Endothelial cell of hepatic sinusoid (primary cell): ENCODE data around the gene ISCU.

Experiments used
- in situ Hi-C: cut with HindIII; loops from 2 replicates; pipeline ENCODE4 v1.10.0; 2017; ENCODE audit warnings: low sequenced_read_pairs

The ISCU gene

DNA sequence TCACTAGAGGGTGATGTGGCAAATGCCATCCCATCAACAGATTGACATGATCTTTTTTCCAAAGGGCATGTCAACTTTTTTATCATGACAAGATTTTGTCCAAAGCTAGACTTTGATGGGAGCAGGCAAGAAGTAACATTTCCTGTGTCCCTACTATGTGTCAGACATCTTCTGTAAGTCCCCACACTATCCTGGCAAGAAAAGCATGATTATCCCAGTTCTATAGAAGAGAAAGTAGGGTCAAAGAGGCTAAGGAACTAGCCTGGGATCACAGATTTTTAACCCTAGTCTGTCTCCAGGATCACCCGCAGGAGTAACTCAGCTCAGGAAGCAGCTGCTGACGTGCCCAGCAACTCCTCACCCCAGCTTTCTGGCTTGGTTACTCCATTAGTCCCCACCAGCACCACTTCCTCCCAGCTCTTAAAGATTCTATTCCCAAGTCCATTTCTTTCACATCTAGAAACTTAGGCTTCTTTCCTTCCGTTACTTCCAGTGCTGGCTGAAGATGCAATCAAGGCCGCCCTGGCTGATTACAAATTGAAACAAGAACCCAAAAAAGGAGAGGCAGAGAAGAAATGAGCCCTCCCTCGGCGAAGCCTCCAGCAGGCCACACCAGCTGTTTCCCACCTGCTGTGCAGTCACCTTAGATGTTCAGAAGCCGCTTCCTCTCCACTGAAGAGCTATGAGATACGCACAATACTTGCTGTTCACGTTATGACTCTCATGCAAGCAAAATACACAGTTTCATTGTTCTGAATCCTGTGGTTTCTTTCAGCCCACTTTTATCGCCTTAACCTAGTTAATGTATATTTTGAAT lies 6.2 kb downstream of the ISCU start:
- in situ Hi-C loops, result loop anchor here (25.0 kb wide), 1 partner anchor 544 kb away; the partner anchor contains the start of gene ACACB

DNA sequence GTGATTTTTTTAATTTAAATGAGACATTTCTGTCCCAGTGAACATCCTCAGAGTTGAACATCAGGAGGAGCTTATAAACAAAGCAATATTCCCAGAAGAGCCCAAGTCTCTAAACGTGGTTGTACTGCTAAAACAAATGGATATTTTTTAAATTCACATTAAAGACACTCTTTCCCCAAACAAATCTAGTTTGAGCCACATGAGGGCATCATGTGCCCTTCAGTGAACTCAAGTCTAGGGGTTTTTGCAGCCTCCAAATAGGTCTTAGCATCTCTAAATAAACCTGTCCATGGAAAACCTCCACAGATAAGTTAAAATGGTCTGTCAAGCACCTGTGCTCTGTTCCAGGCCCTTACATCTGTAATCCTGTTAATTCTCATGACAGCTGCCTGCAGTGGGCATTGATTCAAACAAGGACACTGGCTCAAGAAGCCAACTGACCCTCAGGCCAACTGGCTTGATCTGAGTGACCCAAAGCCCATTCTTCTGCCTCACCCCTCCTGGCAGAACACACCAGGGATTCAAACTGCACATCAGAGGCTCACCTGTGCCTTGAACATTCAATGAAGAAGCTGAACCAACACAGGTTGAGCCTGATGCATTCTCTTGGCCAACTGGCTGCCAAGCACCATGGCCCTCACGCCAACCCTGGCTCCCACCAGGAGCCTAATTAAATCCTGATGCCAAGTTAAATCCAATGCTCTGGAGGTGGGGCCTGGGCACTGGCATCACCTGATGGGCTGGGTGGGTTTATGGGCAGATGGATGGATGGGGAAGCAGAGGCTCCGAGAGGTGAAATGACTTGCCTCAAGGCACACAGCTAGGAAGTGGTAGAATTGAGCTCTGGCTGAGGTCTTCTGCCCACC lies 8.6 kb downstream of the ISCU start:
- in situ Hi-C loops, result loop anchor here (25.0 kb wide), 1 partner anchor 541 kb away; the partner anchor contains the start of gene ACACB

DNA sequence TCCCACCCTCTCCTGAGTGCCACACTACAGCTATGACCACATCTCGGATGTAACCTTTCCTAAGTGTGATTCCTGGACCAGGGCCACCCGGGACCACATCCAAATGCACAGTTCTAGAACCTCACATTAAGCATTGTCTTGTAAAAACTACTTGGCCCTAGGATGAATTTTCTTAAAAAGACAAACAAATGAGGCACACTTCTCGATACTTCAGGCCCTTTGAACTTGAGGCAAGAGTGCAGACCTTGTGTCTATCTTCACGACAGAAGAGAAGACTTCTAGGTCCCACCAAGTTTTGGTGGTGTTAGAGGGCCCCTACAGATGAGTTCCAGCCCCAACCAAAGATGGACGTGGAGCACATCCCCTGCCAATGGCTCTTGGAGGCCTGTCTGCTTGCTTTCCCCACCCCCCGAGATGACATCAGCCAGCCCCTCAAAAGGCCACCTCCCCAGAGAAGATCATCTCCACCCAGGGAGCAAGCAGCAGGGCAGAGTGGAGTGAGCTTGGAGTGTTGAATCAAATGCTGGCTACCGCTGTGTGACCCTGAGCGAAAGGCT lies 9.3 kb downstream of the ISCU start:
- in situ Hi-C loops, result loop anchor here (25.0 kb wide), 1 partner anchor 541 kb away; the partner anchor contains the start of gene ACACB

DNA sequence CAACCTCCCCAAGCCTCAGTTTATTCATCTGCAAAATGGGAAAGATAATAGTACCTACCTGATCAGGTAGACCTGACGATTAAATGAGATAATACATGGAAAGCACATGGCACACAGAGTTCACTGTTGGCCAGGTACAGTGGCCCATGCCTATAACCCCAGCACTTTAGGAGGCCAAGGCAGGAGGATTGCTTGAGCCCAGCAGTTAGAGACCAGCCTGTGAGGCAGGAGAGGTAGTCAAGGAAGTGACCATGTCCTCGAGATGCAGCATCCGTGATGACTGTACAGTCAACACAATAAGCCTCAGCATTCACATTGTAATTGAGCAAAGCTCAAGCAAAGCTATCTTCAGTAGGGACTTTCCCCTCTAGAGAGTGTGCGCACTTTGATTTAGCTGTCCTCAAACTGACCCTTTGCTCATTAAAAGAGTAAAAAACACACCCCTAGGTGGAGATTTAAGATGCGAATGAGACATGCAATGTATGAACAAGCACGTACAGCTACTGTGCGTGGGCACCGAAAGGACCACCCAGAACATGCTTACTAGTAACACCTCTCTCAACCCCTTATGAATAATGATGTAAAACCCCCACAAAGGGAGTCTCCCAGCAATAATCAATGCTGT lies 9.9 kb downstream of the ISCU start:
- in situ Hi-C loops, result loop anchor here (25.0 kb wide), 1 partner anchor 540 kb away; the partner anchor contains the start of gene ACACB

DNA sequence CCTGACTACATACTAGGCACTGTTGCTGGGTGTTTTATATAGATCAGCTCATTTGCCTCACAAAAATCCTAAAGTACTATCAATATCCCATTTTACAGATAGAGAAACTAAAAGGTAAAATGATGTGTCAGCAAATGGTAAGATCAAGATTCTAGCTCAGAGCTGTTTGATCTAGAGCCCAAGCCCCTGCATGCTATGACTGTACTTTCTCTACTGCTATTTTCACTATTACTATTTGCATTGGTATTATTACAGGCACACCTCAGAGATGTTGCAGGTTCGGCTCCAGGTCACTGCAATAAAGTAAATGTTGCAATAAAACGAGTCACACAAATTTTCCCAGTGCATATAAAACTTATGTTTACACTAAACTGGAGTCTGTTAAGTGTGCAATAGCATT lies 10.9 kb downstream of the ISCU start:
- in situ Hi-C loops, result loop anchor here (25.0 kb wide), 1 partner anchor 539 kb away; the partner anchor contains the start of gene ACACB

DNA sequence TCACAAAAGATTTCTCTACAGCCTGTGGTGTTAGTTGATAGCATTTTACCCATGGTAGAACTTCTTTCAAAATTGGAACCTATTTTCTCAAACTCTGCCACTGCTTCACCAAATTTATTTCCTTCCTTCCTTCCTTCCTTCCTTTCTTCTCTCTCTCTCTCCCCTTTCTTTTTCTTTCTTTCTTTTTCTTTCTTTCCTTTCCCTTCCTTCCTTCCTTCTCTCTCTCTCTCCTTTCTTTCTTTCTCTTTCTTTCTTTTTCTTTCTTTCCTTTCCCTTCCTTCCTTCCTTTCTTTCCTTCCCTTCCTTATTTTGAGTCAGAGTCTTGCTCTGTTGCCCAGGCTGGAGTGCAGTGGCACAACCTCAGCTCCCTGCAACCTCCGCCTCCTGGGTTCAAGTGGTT lies 11.9 kb downstream of the ISCU start:
- in situ Hi-C loops, result loop anchor here (25.0 kb wide), 1 partner anchor 538 kb away; the partner anchor contains the start of gene ACACB

DNA sequence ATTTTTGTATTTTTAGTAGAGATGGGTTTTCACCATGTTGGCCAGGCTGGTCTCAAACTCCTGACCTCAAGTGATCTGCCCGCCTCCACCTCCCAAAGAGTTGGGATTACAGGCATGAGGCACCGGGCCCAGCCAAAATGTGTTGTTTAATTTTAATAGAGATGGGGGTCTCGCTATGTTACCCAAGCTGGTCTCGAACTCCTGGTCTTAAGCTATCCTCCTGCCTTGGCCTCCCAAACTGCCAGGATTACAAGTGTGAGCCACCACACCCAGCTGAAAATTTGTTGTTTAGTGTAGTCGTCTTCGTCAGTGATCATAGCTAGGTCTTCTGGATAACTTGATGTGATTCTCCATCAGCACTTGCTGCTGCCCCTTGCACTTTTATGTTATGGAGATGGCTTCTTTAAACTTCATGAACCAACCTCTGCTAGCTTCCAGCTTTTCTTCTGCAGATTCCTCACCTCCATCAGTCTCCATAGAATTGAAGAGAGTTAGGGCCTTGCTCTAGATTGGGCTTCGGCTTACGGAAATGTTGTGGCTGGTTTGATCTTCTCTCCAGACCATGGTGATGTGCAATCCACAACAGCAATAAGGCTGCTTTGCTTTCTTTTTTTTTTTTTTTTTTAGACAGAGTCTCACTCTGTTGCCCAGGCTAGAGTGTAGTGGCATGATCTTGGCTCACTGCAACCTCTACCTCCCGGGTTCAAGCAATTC lies 13.0 kb downstream of the ISCU start:
- in situ Hi-C loops, result no loop called here

DNA sequence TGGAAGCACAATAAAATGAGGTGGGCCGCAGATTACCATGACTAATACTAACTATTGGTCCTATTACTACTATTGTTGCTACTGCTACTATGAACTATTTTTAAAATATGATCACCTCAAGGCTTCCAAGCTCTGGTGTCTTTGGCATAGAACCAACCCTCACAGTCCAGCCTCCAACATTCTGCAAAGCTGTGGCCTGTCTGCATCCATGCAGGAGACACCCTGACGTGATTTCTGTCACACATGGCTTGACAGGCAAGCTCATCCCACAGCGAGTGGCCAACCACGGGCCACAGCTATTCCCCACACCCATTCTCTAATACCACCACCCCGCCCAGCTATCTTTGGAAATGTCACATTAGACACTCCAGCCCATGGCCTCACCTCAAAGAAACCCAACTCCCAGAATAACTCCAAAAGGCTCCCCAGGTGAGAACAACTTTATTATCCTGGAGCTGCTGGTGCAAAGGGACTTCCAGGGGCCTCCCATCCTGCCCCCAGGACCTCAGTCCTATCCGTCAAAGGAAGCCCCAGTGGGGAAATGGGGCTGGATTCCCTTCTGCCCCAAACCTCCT lies 14.4 kb downstream of the ISCU start:
- in situ Hi-C loops, result no loop called here

DNA sequence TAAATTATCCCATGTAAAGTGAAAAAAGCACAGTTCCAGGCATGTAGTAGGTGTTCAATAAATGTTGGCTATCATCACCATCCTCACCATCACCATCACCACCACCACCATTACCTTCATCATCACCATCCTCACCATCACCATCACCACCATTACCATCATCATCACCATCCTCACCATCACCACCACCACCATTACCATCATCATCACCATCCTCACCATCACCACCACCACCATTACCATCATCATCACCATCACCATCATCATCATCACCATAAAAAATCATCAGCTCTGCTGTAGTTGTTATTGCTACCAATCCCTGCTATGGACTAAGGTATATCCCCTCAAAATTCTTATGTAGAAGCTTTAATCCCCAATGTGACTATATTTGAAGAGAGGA lies 15.1 kb downstream of the ISCU start:
- in situ Hi-C loops, result no loop called here

DNA sequence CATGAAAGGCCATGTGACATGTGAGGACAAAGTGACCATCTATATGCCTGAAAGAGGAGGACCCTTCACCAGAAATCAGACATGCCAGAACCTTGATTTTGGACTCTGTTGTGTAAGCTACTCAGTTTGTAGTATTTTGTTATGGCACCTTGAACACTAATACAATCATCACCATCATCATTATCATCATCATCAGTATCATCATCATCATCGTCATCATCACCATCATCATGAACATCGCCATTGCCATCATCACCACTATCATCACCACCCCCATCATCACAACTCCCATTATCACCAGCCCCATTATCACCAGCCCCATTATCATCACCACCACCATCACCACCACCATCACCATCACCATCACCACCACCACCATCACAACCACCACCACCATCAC lies 15.9 kb downstream of the ISCU start:
- in situ Hi-C loops, result no loop called here

DNA sequence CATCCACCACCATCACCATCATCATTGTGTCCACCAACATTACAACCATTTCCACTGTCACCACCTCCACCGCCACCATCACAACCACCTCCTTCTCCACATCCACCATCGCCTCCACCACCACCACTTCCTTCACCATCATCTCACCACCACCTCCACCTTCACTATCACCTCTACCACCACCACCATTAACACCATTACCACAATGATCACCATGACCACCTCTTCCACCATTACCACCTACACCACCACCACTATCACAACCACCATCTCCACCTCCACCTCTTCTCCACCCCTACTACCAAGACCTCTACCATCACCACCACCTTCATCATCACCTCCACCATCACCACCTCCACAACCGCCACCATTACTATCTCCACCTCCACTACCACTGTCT lies 16.4 kb downstream of the ISCU start:
- in situ Hi-C loops, result no loop called here

DNA sequence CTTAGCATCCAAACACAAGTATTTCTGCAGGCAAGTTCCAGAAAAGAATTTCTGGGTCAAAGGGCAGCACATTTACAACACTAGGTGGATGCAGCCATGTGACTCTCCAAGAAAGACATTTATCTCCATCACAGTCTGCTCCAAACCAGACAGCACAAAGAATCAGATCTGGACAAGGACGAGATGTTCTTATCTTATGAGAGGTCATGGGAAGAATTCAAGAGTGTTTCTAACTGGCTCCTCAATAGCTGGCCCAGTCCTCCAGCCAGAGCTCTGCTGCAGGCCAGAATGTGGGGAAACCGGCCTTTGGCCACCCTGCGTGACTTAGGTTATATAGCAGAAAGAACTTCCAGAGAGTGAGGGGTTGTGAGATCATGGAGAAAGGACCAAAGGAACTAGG lies 18.1 kb downstream of the ISCU start:
- in situ Hi-C loops, result no loop called here

DNA sequence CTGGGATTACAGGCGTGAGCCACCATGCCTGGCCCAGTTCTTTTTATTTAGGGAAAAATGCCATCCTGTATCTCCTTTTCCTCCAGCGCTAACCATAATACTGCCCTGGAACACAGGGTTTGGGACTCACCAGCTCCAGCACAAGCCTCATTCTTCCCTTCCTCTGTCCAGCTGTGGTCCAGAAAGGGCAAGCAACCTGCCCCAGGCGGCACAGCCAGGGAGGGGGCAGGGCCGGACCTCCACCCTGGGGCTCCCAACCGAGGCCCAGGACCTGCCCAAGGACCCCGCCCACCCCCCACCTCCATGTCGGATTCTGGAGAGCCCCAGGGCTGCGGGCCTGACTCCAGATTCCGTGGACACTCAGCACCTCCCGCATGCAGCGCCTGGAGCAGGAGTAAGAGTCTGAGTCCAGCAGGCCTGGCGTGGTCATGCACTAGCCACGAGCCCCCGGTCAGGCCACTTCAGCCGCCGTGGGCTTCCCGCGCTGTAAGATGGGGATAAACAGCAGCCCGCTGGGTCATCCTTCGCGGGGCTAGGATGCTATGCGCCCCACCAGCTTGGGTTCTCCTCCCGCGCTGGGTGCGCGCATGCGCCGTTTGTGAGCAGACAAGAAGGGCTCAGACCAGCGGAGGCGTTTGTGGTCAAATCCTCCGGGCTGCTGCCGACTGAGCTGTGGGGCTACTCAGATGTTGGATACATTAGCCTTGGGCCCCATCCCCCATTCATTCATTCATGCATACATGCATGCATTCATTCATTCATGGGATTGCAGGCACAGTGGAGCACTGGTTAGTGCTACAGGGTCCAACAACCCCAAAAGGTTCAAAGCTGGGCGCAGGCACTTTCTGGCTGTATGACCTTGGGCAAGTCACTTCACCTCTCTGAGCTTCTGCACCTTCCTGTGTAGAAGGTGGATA lies 19.2 kb downstream of the ISCU start:
- in situ Hi-C loops, result no loop called here

DNA sequence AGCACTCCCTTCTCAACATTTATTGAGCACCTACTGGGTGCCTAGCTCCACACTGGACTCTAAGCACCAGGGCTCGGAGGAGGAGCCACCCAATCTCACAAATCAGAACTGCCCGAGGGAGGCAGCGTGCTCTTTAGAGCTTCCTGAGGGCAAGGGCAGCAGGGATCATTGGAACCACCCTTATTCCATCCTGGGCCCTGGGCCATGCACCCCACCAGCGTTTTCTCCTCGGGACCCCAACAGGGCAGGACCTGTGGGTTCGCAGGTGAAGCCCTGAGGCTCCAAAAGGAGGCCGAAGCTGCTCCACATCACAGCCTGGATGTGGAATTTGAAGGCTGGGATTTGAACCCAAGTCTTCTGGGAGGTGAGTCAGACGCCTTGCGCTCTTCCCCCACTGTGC lies 20.1 kb downstream of the ISCU start:
- in situ Hi-C loops, result no loop called here

DNA sequence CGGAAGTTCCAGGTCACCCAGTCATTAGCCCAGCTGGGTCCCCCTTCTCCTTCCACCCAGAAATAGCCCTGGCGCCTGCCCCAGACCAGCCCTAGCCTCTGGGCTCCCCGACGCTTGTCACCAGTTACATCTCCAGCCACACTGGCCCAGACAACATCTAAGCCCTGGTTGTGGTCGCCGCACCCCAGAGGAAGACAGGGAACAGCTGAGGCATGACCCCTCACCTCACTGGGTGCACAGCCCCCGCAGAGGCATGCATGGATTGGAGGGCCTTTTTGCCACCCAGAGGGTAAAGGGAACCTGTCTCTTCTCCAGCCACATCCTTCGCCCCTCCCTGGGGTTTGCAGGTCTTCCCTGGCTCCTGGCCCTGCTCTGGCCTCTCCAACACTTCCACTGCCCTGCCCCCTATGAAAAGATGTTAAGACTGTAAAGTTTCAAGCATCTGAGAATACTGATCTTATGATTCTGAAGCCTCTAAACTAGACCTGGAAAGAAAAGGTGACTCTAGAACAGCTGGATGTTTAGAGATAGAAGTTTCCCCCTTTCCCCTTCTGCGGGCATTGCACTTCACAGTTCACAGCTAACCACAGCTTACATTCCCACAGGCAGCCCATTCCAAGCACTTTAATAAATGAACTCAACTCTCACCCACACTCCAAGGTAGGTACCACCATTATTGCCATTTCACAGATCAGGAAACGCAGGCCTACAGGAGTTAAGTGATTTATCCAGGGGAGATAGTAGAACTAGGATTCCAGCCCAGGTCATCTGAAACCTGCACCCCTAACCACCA lies 20.8 kb downstream of the ISCU start:
- in situ Hi-C loops, result no loop called here

DNA sequence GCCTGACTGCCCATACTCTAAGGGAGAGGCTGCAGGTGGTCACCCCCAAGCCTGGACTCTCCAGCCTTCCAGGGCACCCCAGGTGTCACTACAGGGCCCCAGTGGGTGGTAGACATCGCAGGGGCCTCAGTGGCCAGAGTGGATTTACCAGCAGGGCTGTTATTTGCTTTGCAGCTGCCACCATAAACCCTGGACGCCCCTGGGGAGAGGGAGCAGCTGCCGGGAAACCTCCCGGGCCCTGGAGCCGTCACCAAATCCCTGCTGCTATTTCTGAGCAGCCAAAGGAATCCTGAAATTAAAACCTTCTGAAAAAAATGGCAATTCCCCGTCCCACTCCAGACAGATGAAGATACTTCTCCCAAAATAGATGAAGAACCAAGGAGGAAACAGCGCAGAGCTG lies 21.6 kb downstream of the ISCU start:
- in situ Hi-C loops, result no loop called here

DNA sequence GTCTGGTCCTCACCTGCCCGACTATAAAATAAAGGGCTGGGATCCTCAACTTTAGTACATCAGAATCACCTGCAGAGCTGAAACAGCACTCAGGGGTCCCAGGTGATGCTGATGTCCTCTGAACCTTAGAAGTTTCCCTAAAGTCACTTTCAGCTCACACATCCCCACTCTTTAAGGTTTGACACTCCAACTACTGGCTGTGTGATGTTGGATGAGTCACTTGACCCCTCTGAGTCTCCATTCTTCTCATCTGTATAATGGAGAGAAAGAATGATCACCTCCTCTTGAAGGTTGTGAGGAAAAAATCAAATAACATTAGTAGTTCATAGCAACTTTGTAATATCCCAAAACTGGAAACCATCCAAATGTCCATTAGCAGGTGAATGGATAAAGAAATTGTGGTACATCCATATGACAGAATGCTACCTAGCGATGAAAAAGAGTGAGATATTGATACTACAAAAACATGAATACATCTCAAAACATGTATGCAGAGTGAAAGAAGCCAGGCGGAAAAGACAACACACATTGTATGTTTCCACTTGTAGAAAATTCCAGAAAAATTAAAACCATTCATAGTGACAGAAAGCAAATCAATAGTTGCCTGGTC lies 22.2 kb downstream of the ISCU start:
- in situ Hi-C loops, result no loop called here

DNA sequence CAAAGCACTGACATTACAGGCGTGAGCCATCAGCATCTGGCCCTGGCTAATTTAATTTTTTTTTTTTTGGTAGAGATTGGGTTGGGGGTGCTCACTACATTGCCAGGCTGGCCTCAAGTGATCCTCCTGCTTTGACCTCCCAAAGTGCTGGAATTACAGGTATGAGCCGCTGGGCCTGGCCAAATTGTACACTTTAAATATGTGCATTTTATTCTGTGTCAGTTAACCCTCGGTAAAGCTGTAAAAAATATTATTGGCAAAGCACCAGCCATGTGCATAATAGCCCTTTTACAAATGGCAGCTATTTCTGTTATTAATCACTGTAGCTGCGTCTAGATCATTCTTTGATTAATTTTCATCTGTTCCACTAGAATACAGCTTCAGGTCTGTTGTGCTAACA lies 23.5 kb downstream of the ISCU start:
- in situ Hi-C loops, result no loop called here
